HEK293 (cell line): ENCODE measurements around the gene UGT1A8.

Source experiments
- CTCF ChIA-PET: fragments of 350-600 bp; formaldehyde crosslinking; extraction: SDS; loops from one replicate; lab custom pipeline; 2021; ENCODE audit warnings: antibody characterized with exemption; lab: Yijun Ruan, JAX
- POLR2A ChIA-PET: fragments of 300-600 bp; formaldehyde crosslinking; extraction: SDS; loops from one replicate; lab custom pipeline; 2020; ENCODE audit warnings: antibody characterized with exemption, inconsistent platforms; lab: Yijun Ruan, JAX
- H3K27ac ChIP-seq: fragments of 200-500 bp; sonication (Bioruptor generic); 2 replicates; pipeline ENCODE4 v1.5.1; 2014; ENCODE audit warnings: low read depth, low read length, control low read depth, inconsistent platforms; ENCODE audit errors: extremely low read depth
- H3K36me3 ChIP-seq, 2 experiments: fragments of 200-500 bp in 1 of 2; sonication (Bioruptor generic) in 1 of 2; 1 replicate in 1 of 2; 2 replicates in 1 of 2; pipeline ENCODE4 v1.5.1; 2014 to 2017; ENCODE audit warnings: inconsistent platforms in 2 of 2, low read length in 2 of 2; ENCODE audit not compliant: control insufficient read depth in 2 of 2, insufficient read depth in 1 of 2
- H3K4me1 ChIP-seq: fragments of 200-500 bp; sonication (Bioruptor generic); 2 replicates; pipeline ENCODE4 v1.5.1; 2014; ENCODE audit warnings: mild to moderate bottlenecking, low read length, inconsistent platforms; ENCODE audit not compliant: control insufficient read depth, insufficient read depth
- H3K4me3 ChIP-seq: 2 replicates; pipeline ENCODE4 v1.5.1; 2011; ENCODE audit warnings: low read depth, mild to moderate bottlenecking, control low read depth, low read length, moderate library complexity
- H3K9me3 ChIP-seq: fragments of 200-500 bp; sonication (Bioruptor generic); 2 replicates; pipeline ENCODE4 v1.5.1; 2014; ENCODE audit warnings: low read depth, low read length, inconsistent platforms; ENCODE audit not compliant: control insufficient read depth, insufficient read depth
- EGR2 ChIP-seq: fragments of 450-650 bp; formaldehyde crosslinking; IDR thresholded peaks from 2 replicates; pipeline ENCODE4 v1.5.1; 2016; ENCODE audit warnings: low read depth, missing biosample characterization, missing genetic modification characterization
- HOXA7 ChIP-seq: sonication (generic); formaldehyde crosslinking; IDR thresholded peaks from 2 replicates; pipeline ENCODE4 v1.8.1; 2022; ENCODE audit warnings: missing genetic modification reagents, borderline replicate concordance
- IKZF3 ChIP-seq: fragments of 450-650 bp; IDR thresholded peaks from 2 replicates; pipeline ENCODE4 v1.5.0; 2018; ENCODE audit warnings: missing biosample characterization, mild to moderate bottlenecking, missing genetic modification characterization, moderate library complexity
- KLF1 ChIP-seq: fragments of 450-650 bp; formaldehyde crosslinking; IDR thresholded peaks from 2 replicates; pipeline ENCODE4 v1.5.1; 2016; ENCODE audit warnings: missing biosample characterization, missing genetic modification characterization
- KLF9 ChIP-seq: fragments of 450-650 bp; formaldehyde crosslinking; IDR thresholded peaks from 2 replicates; pipeline ENCODE4 v1.5.1; 2016; ENCODE audit warnings: missing biosample characterization, missing genetic modification characterization, low read depth
- ZFHX2 ChIP-seq: fragments of 450-650 bp; formaldehyde crosslinking; conservative IDR thresholded peaks from 2 replicates; pipeline ENCODE4 v1.5.1; 2016; ENCODE audit warnings: missing biosample characterization, missing genetic modification characterization
- ZFP69B ChIP-seq: fragments of 450-650 bp; formaldehyde crosslinking; IDR thresholded peaks from 2 replicates; pipeline ENCODE4 v1.5.1; 2016; ENCODE audit warnings: missing biosample characterization, missing genetic modification characterization
- ZNF112 ChIP-seq: fragments of 450-650 bp; formaldehyde crosslinking; IDR thresholded peaks from 2 replicates; pipeline ENCODE4 v1.5.0; 2017; ENCODE audit warnings: missing biosample characterization, missing genetic modification characterization
- ZNF24 ChIP-seq: fragments of 450-650 bp; formaldehyde crosslinking; IDR thresholded peaks from 2 replicates; pipeline ENCODE4 v1.5.1; 2016; ENCODE audit warnings: missing biosample characterization, missing genetic modification characterization
- ZNF404 ChIP-seq: fragments of 450-650 bp; formaldehyde crosslinking; IDR thresholded peaks from 2 replicates; pipeline ENCODE4 v1.5.1; 2017; ENCODE audit warnings: missing biosample characterization, missing genetic modification characterization
- ZNF510 ChIP-seq: fragments of 450-650 bp; formaldehyde crosslinking; IDR thresholded peaks from 2 replicates; pipeline ENCODE4 v1.5.1; 2018; ENCODE audit warnings: mild to moderate bottlenecking, missing genetic modification characterization, missing biosample characterization; ENCODE audit not compliant: insufficient replicate concordance
- ZNF585B ChIP-seq: fragments of 450-650 bp; formaldehyde crosslinking; IDR thresholded peaks from 2 replicates; pipeline ENCODE4 v1.5.1; 2016; ENCODE audit warnings: missing biosample characterization, missing genetic modification characterization
- ZNF623 ChIP-seq: fragments of 450-650 bp; formaldehyde crosslinking; IDR thresholded peaks from 2 replicates; pipeline ENCODE4 v1.5.1; 2016; ENCODE audit warnings: missing biosample characterization, missing genetic modification characterization
- ZNF626 ChIP-seq: fragments of 450-650 bp; sonication (Bioruptor Pico); formaldehyde crosslinking; IDR thresholded peaks from 2 replicates; pipeline ENCODE4 v1.5.1; 2018; ENCODE audit warnings: missing biosample characterization, missing genetic modification characterization, inconsistent platforms
- ZNF768 ChIP-seq: fragments of 450-650 bp; formaldehyde crosslinking; IDR thresholded peaks from 2 replicates; pipeline ENCODE4 v1.5.1; 2018; ENCODE audit warnings: missing biosample characterization, mild to moderate bottlenecking, missing genetic modification characterization
- ZNF777 ChIP-seq: fragments of 450-650 bp; formaldehyde crosslinking; IDR thresholded peaks from 2 replicates; pipeline ENCODE4 v1.5.1; 2017; ENCODE audit warnings: missing biosample characterization, missing genetic modification characterization, borderline replicate concordance
- TF ChIP-seq, protein P1 (sequence below): fragments of 450-650 bp; formaldehyde crosslinking; IDR thresholded peaks from 2 replicates; pipeline ENCODE4 v1.5.1; 2016; ENCODE audit warnings: missing biosample characterization, missing genetic modification characterization
- TF ChIP-seq, protein P2 (sequence below): fragments of 450-650 bp; formaldehyde crosslinking; IDR thresholded peaks from 2 replicates; pipeline ENCODE4 v1.5.1; 2016; ENCODE audit warnings: missing biosample characterization, missing genetic modification characterization

Gene UGT1A8

DNA sequence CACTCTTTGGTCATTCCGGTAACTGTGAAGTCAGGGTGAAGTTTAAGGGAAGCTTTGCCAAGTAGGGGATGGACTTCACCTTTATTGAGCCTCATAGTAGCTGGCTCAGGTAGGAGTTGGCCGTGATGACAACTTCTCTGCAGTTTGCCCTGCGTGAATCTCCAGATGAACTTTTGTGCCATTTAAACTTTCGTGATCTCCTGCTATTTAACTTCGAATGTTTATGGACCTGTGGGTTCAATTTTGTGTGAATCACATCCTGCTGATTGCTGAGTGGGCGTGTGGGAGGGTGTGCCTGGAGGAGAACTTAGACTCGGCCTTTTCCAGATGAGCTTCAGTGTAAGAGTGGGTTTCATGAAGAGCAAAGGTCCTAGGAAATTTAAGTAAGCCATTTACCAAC, 146.8 kb downstream of the UGT1A8 start:
- Histone ChIP-seq H3K27ac (no peak overlapping the region), H3K4me3 (no peak overlapping the region), H3K36me3 (no peaks in the 10 kb centered on the region)
- POLR2A ChIA-PET, result no interaction called here
- TF ChIP-seq ZFHX2 (tag by site-specific recombination), result peak; percentile 77
- no peak for TF ChIP-seq ZFP69B (tag by site-specific recombination)
- TF ChIP-seq EGR2, result peak; percentile 68
- TF ChIP-seq, all 188 proteins: peak for 2
- no peaks in the 10 kb centered on the region for H3K4me1 ChIP-seq
- CTCF ChIA-PET, result no interaction called here
- H3K9me3 ChIP-seq, result no peaks in the 10 kb centered on the region

DNA sequence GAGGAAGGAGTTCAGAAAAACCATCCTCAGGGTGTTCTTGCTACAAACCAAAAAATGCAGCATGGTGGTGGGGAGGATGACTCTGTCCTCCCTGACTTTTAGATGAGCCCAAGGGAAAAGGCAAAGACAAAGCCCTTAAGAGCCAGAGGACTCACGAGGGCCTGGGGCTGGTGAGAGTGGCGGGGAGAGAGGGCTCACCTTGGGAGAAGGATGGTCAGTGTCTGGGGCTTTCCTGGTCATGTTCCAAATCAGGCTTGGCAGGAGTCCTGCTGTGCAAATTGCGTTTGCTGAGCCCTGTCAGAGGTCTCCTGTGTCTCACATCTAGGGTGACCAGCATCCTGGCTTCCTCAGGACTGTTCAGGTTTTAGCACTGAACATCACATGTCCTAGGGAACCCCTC, 147.3 kb downstream of the UGT1A8 start:
- H3K9me3 ChIP-seq, result no peaks in the 10 kb centered on the region
- no peak overlapping the region for H3K27ac ChIP-seq
- ChIA-PET CTCF (no interaction called here), POLR2A (no interaction called here)
- TF ChIP-seq KLF9 (tag by site-specific recombination), result no peak
- no peak for TF ChIP-seq ZNF404 (tag by site-specific recombination)
- TF ChIP-seq, protein P1, sequence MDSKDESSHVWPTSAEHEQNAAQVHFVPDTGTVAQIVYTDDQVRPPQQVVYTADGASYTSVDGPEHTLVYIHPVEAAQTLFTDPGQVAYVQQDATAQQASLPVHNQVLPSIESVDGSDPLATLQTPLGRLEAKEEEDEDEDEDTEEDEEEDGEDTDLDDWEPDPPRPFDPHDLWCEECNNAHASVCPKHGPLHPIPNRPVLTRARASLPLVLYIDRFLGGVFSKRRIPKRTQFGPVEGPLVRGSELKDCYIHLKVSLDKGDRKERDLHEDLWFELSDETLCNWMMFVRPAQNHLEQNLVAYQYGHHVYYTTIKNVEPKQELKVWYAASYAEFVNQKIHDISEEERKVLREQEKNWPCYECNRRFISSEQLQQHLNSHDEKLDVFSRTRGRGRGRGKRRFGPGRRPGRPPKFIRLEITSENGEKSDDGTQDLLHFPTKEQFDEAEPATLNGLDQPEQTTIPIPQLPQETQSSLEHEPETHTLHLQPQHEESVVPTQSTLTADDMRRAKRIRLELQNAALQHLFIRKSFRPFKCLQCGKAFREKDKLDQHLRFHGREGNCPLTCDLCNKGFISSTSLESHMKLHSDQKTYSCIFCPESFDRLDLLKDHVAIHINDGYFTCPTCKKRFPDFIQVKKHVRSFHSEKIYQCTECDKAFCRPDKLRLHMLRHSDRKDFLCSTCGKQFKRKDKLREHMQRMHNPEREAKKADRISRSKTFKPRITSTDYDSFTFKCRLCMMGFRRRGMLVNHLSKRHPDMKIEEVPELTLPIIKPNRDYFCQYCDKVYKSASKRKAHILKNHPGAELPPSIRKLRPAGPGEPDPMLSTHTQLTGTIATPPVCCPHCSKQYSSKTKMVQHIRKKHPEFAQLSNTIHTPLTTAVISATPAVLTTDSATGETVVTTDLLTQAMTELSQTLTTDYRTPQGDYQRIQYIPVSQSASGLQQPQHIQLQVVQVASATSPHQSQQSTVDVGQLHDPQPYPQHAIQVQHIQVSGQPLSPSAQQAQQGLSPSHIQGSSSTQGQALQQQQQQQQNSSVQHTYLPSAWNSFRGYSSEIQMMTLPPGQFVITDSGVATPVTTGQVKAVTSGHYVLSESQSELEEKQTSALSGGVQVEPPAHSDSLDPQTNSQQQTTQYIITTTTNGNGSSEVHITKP (tag by site-specific recombination), result no peak
- no peak for TF ChIP-seq ZNF623 (tag by site-specific recombination)
- TF ChIP-seq, protein P2, sequence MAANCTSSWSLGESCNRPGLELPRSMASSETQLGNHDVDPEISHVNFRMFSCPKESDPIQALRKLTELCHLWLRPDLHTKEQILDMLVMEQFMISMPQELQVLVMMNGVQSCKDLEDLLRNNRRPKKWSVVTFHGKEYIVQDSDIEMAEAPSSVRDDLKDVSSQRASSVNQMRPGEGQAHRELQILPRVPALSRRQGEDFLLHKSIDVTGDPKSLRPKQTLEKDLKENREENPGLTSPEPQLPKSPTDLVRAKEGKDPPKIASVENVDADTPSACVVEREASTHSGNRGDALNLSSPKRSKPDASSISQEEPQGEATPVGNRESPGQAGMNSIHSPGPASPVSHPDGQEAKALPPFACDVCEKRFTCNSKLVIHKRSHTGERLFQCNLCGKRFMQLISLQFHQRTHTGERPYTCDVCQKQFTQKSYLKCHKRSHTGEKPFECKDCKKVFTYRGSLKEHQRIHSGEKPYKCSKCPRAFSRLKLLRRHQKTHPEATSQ (tag by site-specific recombination), result no peak
- no peak for TF ChIP-seq HOXA7 (CRISPR knock-in tag)
- TF ChIP-seq ZNF768 (tag by site-specific recombination), result no peak
- no peak for TF ChIP-seq ZNF626 (tag by site-specific recombination)
- no peak for TF ChIP-seq ZNF112 (tag by site-specific recombination)
- TF ChIP-seq ZNF24 (tag by site-specific recombination), result no peak
- TF ChIP-seq ZNF510 (tag by site-specific recombination), result no peak
- no peak for TF ChIP-seq IKZF3 (tag by site-specific recombination)
- TF ChIP-seq ZNF585B (tag by site-specific recombination), result no peak
- H3K4me1 ChIP-seq, result no peaks in the 10 kb centered on the region
- H3K36me3 ChIP-seq, result no peaks in the 10 kb centered on the region
- H3K4me3 ChIP-seq, result no peak overlapping the region

DNA sequence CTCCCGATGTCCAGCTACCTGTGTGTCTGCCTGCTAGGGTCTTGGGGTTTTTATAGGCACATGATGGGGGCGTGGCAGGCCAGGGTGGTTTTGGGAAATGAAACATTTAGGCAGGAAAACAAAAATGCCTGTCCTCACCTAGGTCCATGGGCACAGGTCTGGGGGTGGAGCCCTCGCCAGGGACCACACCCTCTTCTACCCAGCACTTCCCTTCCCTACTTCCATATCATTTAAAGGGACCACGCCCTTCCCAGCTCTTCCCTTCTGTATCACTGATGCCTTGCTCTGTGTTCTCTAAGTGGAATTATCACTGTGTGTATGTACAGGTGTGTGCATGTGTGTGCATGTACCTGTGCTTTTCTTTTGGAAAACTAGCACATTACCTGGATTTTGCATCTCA, 149.0 kb downstream of the UGT1A8 start:
- Histone ChIP-seq H3K4me3 (no peak overlapping the region), H3K36me3 (no peaks in the 10 kb centered on the region), H3K27ac (no peak overlapping the region), H3K9me3 (no peaks in the 10 kb centered on the region), H3K4me1 (no peaks in the 10 kb centered on the region)
- POLR2A ChIA-PET, result no interaction called here
- TF ChIP-seq KLF1 (peak; percentile 10; the same call in 1 of the 2 replicates), ZNF777 (tag by site-specific recombination) (no peak)
- CTCF ChIA-PET, result no interaction called here
